Esophagus squamous epithelium (tissue), 5 donors: ENCODE results near the gene SAXO2. TPM values are rescaled to one million over a fixed set of nuclear protein-coding genes. Genes with fewer than 3 reads are reported as not detected.
"Not testable (repeated sequence)": the region's sequence is repeated elsewhere in the genome, so short reads cannot be mapped to it uniquely, and the experiment has no call there.

Experiments
- DNase-seq: peaks from one replicate; lab custom pipeline; 2025; lab: John Stamatoyannopoulos, UW
- H3K27ac ChIP-seq, 4 donors: fragments of 200-600 bp; sonication (generic); one replicate each; pipeline ENCODE4 v1.5.1; 2016 to 2019; ENCODE audit warnings: mild to moderate bottlenecking in 1 of 4
- H3K27me3 ChIP-seq, 4 donors: fragments of 200-600 bp; sonication (generic); 1 replicate in 3 of 4; 2 replicates in 1 of 4; pipeline versions ENCODE4 v1.5.1 to v1.6.0; 2017 to 2021; ENCODE audit warnings: antibody characterized with exemption in 1 of 4
- H3K36me3 ChIP-seq, 3 donors: fragments of 200-600 bp; sonication (generic); one replicate each; pipeline ENCODE4 v1.5.1; 2016 to 2019
- H3K4me1 ChIP-seq, 3 donors: fragments of 200-600 bp; sonication (generic); one replicate each; pipeline ENCODE4 v1.5.1; 2017 to 2019
- H3K4me3 ChIP-seq, 4 donors: fragments of 200-600 bp; sonication (generic); 1 replicate in 3 of 4; 2 replicates in 1 of 4; pipeline ENCODE4 v1.5.1; 2016 to 2019; ENCODE audit warnings: mild to moderate bottlenecking in 2 of 4, moderate library complexity in 1 of 4
- H3K9me3 ChIP-seq, 3 donors: fragments of 200-600 bp; sonication (generic); one replicate each; pipeline ENCODE4 v1.5.1; 2016 to 2019
- CTCF ChIP-seq, 6 experiments: fragments of 450-650 bp in 4 of 6; fragments of 200-600 bp in 2 of 6; sonication (generic) in 2 of 6; IDR thresholded peaks; one replicate each; pipeline ENCODE4 v1.5.1; 2016 to 2019; ENCODE audit warnings: antibody characterized with exemption in 6 of 6, mild to moderate bottlenecking in 4 of 6, moderate library complexity in 4 of 6
- POLR2A ChIP-seq, 4 donors: fragments of 450-650 bp; IDR thresholded peaks; one replicate each; pipeline ENCODE4 v1.6.1; 2017; ENCODE audit warnings: antibody characterized with exemption in 4 of 4, mild to moderate bottlenecking in 4 of 4, moderate library complexity in 3 of 4
- WGBS, 2 donors: methylation state at CpG; one replicate each; pipeline ENCODE4 v1.1.5; 2018; 5-methylcytosine and 5-hydroxymethylcytosine counted together
- intact Hi-C: fragments of 100-400 bp; cut with DNase I; formaldehyde crosslinking; loops from one replicate; pipeline ENCODE4 v1.15.0; 2022
- total RNA-seq, 4 donors: library from RNA; depleted of rRNA; stranded (reverse); fragments of >200 nt; gene quantifications; one replicate each; pipeline ENCODE4 v1.1.0, GENCODE V29; 2016
- donor health status: DM: yes; HTN: yes; CAD: no.

The SAXO2 gene
- total RNA-seq, 4 donors from 2014 or later = 1.5 TPM; not detected in 3

- Histone ChIP-seq H3K36me3 (no peaks in the 10 kb centered on the region), H3K27ac (no peak overlapping the region), H3K27me3 (no peaks in the 10 kb centered on the region), H3K9me3 (no peaks in the 10 kb centered on the region), H3K4me1 (no peaks in the 10 kb centered on the region), H3K4me3 (no peak overlapping the region)
- no peak for DNase-seq
- no peak for TF ChIP-seq POLR2A (IDR thresholded peaks at IDR 0.05)
- TF ChIP-seq CTCF (IDR thresholded peaks at IDR 0.05) = no peak
- 80% methylated on average over 6 of the region's 9 CpGs for WGBS, 2 donors
- intact Hi-C loops = no loop called here
Observed at GRCh38 chr15:82314769-82315518, 52.3 kb downstream of the SAXO2 start.

GRCh38 chr15:82315519-82316246, 53.1 kb downstream of the SAXO2 start:
- WGBS, 2 donors = no CpG with 5 or more reads among the region's 24 CpGs

GRCh38 chr15:82316247-82317090, 53.9 kb downstream of the SAXO2 start:
- H3K27ac ChIP-seq, H3K9me3 ChIP-seq, intact Hi-C loops, H3K36me3 ChIP-seq, H3K4me1 ChIP-seq, H3K4me3 ChIP-seq, H3K27me3 ChIP-seq, DNase-seq: not testable (repeated sequence)
- WGBS, 2 donors = 88 to 100% methylated on average over 1 to 11 of the region's 23 CpGs

More at GRCh38 chr15:82315519-82316246, 53.1 kb downstream of the SAXO2 start:
- Histone ChIP-seq H3K4me1 (no peaks in the 10 kb centered on the region), H3K9me3 (no peaks in the 10 kb centered on the region), H3K27ac (no peak overlapping the region), H3K4me3 (no peak overlapping the region), H3K36me3 (no peaks in the 10 kb centered on the region), H3K27me3 (no peaks in the 10 kb centered on the region)
- intact Hi-C loops = no loop called here
- TF ChIP-seq POLR2A (IDR thresholded peaks at IDR 0.05) (no peak), CTCF (IDR thresholded peaks at IDR 0.05) (no peak)
- no peak for DNase-seq

GRCh38 chr15:82317091-82317489, 54.5 kb downstream of the SAXO2 start:
- no peaks in the 10 kb centered on the region for H3K4me1 ChIP-seq
- no peak for DNase-seq
- WGBS, 2 donors = 61 to 89% methylated on average over 3 to 4 of the region's 12 CpGs
- no peaks in the 10 kb centered on the region for H3K27me3 ChIP-seq
- TF ChIP-seq CTCF (IDR thresholded peaks at IDR 0.05) = no peak
- no peak for TF ChIP-seq POLR2A (IDR thresholded peaks at IDR 0.05)
- no peaks in the 10 kb centered on the region for H3K36me3 ChIP-seq
- H3K27ac ChIP-seq = no peak overlapping the region
- no peak overlapping the region for H3K4me3 ChIP-seq
- no peaks in the 10 kb centered on the region for H3K9me3 ChIP-seq
- intact Hi-C loops = no loop called here

GRCh38 chr15:82317516-82317915, 54.9 kb downstream of the SAXO2 start:
- H3K4me1 ChIP-seq, DNase-seq, intact Hi-C loops, H3K9me3 ChIP-seq, H3K27ac ChIP-seq, H3K27me3 ChIP-seq, H3K36me3 ChIP-seq, H3K4me3 ChIP-seq: not testable (repeated sequence)
- 67% methylated on average over 3 of the region's 7 CpGs; no CpG with 5 or more reads in 1 of the 2 donors for WGBS, 2 donors

- WGBS, 2 donors = no CpG with 5 or more reads among the region's 8 CpGs
- H3K4me3 ChIP-seq, H3K27ac ChIP-seq, H3K4me1 ChIP-seq, H3K27me3 ChIP-seq, intact Hi-C loops, DNase-seq, H3K36me3 ChIP-seq, H3K9me3 ChIP-seq: not testable (repeated sequence)
Observed at GRCh38 chr15:82318281-82318680, 55.7 kb downstream of the SAXO2 start.

GRCh38 chr15:82319522-82320278, 57.1 kb downstream of the SAXO2 start:
- DNase-seq, H3K9me3 ChIP-seq, intact Hi-C loops, H3K4me3 ChIP-seq, H3K36me3 ChIP-seq, H3K27ac ChIP-seq, H3K27me3 ChIP-seq, H3K4me1 ChIP-seq: not testable (repeated sequence)
- 93% methylated on average over 2 of the region's 19 CpGs; no CpG with 5 or more reads in 1 of the 2 donors for WGBS, 2 donors

- H3K9me3 ChIP-seq, intact Hi-C loops, H3K4me3 ChIP-seq, H3K4me1 ChIP-seq, H3K27me3 ChIP-seq, H3K36me3 ChIP-seq, H3K27ac ChIP-seq, DNase-seq: not testable (repeated sequence)
- WGBS, 2 donors = no CpG with 5 or more reads among the region's 6 CpGs
Observed at GRCh38 chr15:82320861-82321260, 58.2 kb downstream of the SAXO2 start.

GRCh38 chr15:82322488-82322887, 59.9 kb downstream of the SAXO2 start:
- H3K27me3 ChIP-seq, H3K9me3 ChIP-seq, H3K36me3 ChIP-seq, DNase-seq, H3K4me3 ChIP-seq, intact Hi-C loops, H3K4me1 ChIP-seq, H3K27ac ChIP-seq: not testable (repeated sequence)
- WGBS, 2 donors = no CpG with 5 or more reads among the region's 10 CpGs
